BLaER1 (cell line): Measurements from ENCODE around the gene PARP1.

ENCODE experiments used
- H3K27ac ChIP-seq: shearing (Covaris generic); formaldehyde crosslinking; 2 replicates; pipeline ENCODE4 v1.8.1; 2022
- H3K27me3 ChIP-seq: shearing (Covaris generic); formaldehyde crosslinking; 2 replicates; pipeline ENCODE4 v1.8.1; 2022
- H3K36me3 ChIP-seq: shearing (Covaris generic); formaldehyde crosslinking; 2 replicates; pipeline ENCODE4 v1.8.1; 2022
- H3K4me1 ChIP-seq: shearing (Covaris generic); formaldehyde crosslinking; 2 replicates; pipeline ENCODE4 v1.8.1; 2022
- H3K4me2 ChIP-seq: shearing (Covaris generic); formaldehyde crosslinking; 2 replicates; pipeline ENCODE4 v1.8.1; 2022
- H3K4me3 ChIP-seq: shearing (Covaris generic); formaldehyde crosslinking; 2 replicates; pipeline ENCODE4 v1.8.1; 2022
- H3K9ac ChIP-seq: shearing (Covaris generic); formaldehyde crosslinking; 2 replicates; pipeline ENCODE4 v1.8.1; 2022
- H3K9me3 ChIP-seq: shearing (Covaris generic); formaldehyde crosslinking; 2 replicates; pipeline ENCODE4 v1.8.1; 2022
- H4K20me1 ChIP-seq: shearing (Covaris generic); formaldehyde crosslinking; 2 replicates; pipeline ENCODE4 v1.8.1; 2022
- Cebpa-rat ChIP-seq: shearing (Covaris generic); IDR thresholded peaks from 2 replicates; pipeline ENCODE4 v1.8.1; 2022

PARP1 gene

GRCh38 chr1:226360106-226360746 is 47.7 kb downstream of the PARP1 start:
- Histone ChIP-seq H3K4me1 (peaks cover 40% of the 10 kb centered on the region), H4K20me1 (peaks cover 20% of the 10 kb centered on the region; the same call in 1 of the 2 replicates), H3K27ac (no peak overlapping the region), H3K36me3 (peaks cover 84% of the 10 kb centered on the region), H3K27me3 (no peaks in the 10 kb centered on the region), H3K9ac (no peak overlapping the region), H3K4me3 (no peak overlapping the region), H3K9me3 (no peaks in the 10 kb centered on the region), H3K4me2 (no peak overlapping the region)
- no peak for TF ChIP-seq Cebpa-rat

- peaks cover 6% of the 10 kb centered on the region; the same call in 1 of the 2 replicates for H4K20me1 ChIP-seq
- H3K4me3 ChIP-seq, result no peak overlapping the region
- no peaks in the 10 kb centered on the region for H3K9me3 ChIP-seq
- H3K27ac ChIP-seq, result peak overlapping the region; percentile 28; the same call in 1 of the 2 replicates
- peaks cover 56% of the 10 kb centered on the region for H3K36me3 ChIP-seq
- no peak overlapping the region; the same call in 1 of the 2 replicates for H3K9ac ChIP-seq
- peaks cover 68% of the 10 kb centered on the region for H3K4me1 ChIP-seq
- H3K27me3 ChIP-seq, result no peaks in the 10 kb centered on the region
- TF ChIP-seq Cebpa-rat, result no peak
- peak overlapping the region; percentile 80 for H3K4me2 ChIP-seq
Measured at GRCh38 chr1:226357416-226357815, 50.5 kb downstream of the PARP1 start.

- H3K9ac ChIP-seq, result peak overlapping the region; percentile 59; the same call in 1 of the 2 replicates
- H3K27me3 ChIP-seq, result no peaks in the 10 kb centered on the region
Measured at GRCh38 chr1:226355669-226356551, 52.0 kb downstream of the PARP1 start.

GRCh38 chr1:226355016-226355415 is 52.9 kb downstream of the PARP1 start:
- Histone ChIP-seq H3K27ac (peak overlapping the region; percentile 75), H3K9me3 (no peaks in the 10 kb centered on the region), H4K20me1 (no peaks in the 10 kb centered on the region), H3K36me3 (peaks cover 32% of the 10 kb centered on the region), H3K4me1 (peaks cover 92% of the 10 kb centered on the region), H3K4me2 (peak overlapping the region; percentile 80), H3K27me3 (no peaks in the 10 kb centered on the region), H3K4me3 (no peak overlapping the region), H3K9ac (no peak overlapping the region)
- no peak for TF ChIP-seq Cebpa-rat

More at GRCh38 chr1:226355669-226356551, 52.0 kb downstream of the PARP1 start:
- peaks cover 83% of the 10 kb centered on the region for H3K4me1 ChIP-seq
- TF ChIP-seq Cebpa-rat, result no peak
- H3K4me2 ChIP-seq, result peak overlapping the region; percentile 80
- H3K9me3 ChIP-seq, result no peaks in the 10 kb centered on the region
- H3K4me3 ChIP-seq, result peak overlapping the region; percentile 30; the same call in 1 of the 2 replicates
- peaks cover 40% of the 10 kb centered on the region for H3K36me3 ChIP-seq
- H3K27ac ChIP-seq, result peak overlapping the region; percentile 75
- H4K20me1 ChIP-seq, result no peaks in the 10 kb centered on the region

GRCh38 chr1:226353698-226354525 is 54.0 kb downstream of the PARP1 start:
- no peak overlapping the region for H3K4me3 ChIP-seq

GRCh38 chr1:226351709-226352108 is 56.2 kb downstream of the PARP1 start:
- Histone ChIP-seq H3K9me3 (no peaks in the 10 kb centered on the region), H3K4me3 (no peak overlapping the region), H3K4me1 (peaks cover 83% of the 10 kb centered on the region), H3K27ac (no peak overlapping the region), H3K27me3 (no peaks in the 10 kb centered on the region), H3K36me3 (no peaks in the 10 kb centered on the region), H3K9ac (no peak overlapping the region), H3K4me2 (peak overlapping the region; percentile 80; the same call in 1 of the 2 replicates), H4K20me1 (no peaks in the 10 kb centered on the region)
- no peak for TF ChIP-seq Cebpa-rat

More at GRCh38 chr1:226353698-226354525, 54.0 kb downstream of the PARP1 start:
- H4K20me1 ChIP-seq, result no peaks in the 10 kb centered on the region
- H3K4me2 ChIP-seq, result peak overlapping the region; percentile 80
- no peaks in the 10 kb centered on the region for H3K9me3 ChIP-seq
- peak overlapping the region; percentile 28; the same call in 1 of the 2 replicates for H3K9ac ChIP-seq
- H3K27ac ChIP-seq, result peak overlapping the region; percentile 75
- peaks cover 21% of the 10 kb centered on the region for H3K36me3 ChIP-seq
- H3K27me3 ChIP-seq, result no peaks in the 10 kb centered on the region
- peaks cover 100% of the 10 kb centered on the region for H3K4me1 ChIP-seq
- TF ChIP-seq Cebpa-rat, result no peak

- Histone ChIP-seq H4K20me1 (no peaks in the 10 kb centered on the region), H3K4me2 (peak overlapping the region; percentile 75), H3K4me1 (peaks cover 71% of the 10 kb centered on the region), H3K27ac (peak overlapping the region; percentile 80), H3K36me3 (no peaks in the 10 kb centered on the region), H3K9me3 (no peaks in the 10 kb centered on the region), H3K4me3 (0 out of 2 replicates have a peak overlapping the region, but pooled peaks have one; percentile 13), H3K9ac (peak overlapping the region; percentile 68), H3K27me3 (no peaks in the 10 kb centered on the region)
- no peak for TF ChIP-seq Cebpa-rat
Measured at GRCh38 chr1:226350519-226350865, 57.4 kb downstream of the PARP1 start.

GRCh38 chr1:226349801-226350518 is 57.9 kb downstream of the PARP1 start:
- H3K4me2 ChIP-seq, result peak overlapping the region; percentile 75

More at GRCh38 chr1:226349801-226350518, 57.9 kb downstream of the PARP1 start:
- Histone ChIP-seq H3K9ac (peak overlapping the region; percentile 68), H3K4me3 (0 out of 2 replicates have a peak overlapping the region, but pooled peaks have one; percentile 13), H3K36me3 (no peaks in the 10 kb centered on the region), H3K27ac (peak overlapping the region; percentile 80), H3K27me3 (no peaks in the 10 kb centered on the region), H3K4me1 (peaks cover 66% of the 10 kb centered on the region), H3K9me3 (no peaks in the 10 kb centered on the region), H4K20me1 (no peaks in the 10 kb centered on the region)
- no peak for TF ChIP-seq Cebpa-rat
